GM20431 (cell line): ENCODE measurements around the gene RGS12.

ENCODE experiments used
- in situ Hi-C: fragments of 300-500 bp; cut with MseI, MboI; formaldehyde crosslinking; loops from one replicate; pipeline ENCODE4 v1.15.0; 2020; ENCODE audit warnings: low sequenced_read_pairs; ENCODE audit not compliant: unreplicated experiment

RGS12 gene

DNA sequence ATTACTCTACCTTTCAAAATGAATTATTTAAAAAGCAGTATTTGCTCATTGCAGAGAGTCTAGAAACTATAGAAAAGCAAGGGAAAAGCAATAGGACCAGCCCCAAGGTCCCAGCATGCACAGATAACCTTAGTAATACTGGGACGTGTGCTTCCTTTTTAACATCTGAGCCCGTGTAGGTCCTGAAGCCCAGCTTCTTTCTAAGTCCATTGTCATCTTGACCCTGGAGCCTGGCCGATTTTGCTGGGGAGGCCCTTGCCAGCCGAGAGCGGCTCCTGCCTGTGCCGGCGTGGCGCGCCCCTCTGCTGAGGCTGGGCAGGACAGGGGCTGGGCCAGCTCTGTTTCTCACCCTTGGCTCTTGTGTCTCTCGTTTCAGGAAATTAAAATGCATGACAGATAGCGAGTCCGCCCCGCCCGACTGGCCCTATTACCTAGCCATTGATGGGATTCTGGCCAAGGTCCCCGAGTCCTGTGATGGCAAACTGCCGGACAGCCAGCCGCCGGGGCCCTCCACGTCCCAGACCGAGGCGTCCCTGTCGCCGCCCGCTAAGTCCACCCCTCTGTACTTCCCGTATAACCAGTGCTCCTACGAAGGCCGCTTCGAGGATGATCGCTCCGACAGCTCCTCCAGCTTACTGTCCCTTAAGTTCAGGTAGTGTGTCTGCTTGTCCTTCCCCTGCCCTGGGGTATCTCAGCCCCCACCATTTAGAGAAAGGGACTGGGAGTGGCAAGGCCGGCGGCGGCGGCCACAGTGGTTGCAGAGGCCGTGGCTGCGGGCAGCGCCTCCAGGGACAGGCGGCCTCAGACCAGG lies 39.8 kb upstream of the RGS12 start:
- in situ Hi-C loops: no loop called here

- in situ Hi-C loops: no loop called here
Measured at GRCh38 chr4:3253808-3254207, 39.0 kb upstream of the RGS12 start.

DNA sequence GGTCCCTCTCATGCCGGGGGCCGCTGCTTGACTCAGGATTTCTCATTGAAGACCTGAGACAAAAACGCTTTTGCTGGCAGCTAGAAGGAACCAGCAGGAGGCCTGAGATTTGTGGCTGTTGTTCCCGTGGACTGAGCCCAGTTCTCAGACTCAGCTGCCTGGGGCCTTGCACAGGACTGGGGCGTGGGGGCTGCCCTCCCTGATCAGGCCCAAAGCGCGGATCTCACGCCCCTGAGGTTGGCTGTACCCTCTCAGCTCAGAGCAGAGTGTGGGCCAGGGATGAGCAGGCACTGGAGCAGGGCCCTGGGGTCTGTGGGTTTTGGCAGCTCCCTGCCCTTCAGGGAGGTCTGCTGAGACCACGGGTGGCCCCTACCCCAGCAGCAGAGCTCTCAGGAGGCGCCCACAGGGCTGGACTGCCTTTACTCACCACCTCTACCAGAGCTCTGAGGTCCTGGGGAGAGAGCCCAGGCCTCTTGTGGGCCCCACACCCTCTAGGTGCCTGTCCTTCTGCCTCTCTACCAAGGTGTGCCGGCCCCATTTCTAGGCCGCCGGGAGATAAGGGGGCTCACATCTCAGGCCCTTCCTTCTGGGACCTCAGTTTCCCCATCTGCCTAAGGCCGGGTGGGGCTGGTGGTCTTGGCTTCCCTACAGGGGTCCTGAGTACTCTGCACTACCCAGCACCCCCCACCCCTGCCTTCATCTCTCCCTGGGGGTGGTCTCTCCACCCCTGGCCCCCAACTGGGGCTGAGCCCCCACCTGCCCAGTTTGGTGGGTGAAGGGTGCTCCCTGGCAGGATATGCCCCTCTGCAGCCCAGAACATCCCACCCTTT lies 38.3 kb upstream of the RGS12 start:
- in situ Hi-C loops: no loop called here

DNA sequence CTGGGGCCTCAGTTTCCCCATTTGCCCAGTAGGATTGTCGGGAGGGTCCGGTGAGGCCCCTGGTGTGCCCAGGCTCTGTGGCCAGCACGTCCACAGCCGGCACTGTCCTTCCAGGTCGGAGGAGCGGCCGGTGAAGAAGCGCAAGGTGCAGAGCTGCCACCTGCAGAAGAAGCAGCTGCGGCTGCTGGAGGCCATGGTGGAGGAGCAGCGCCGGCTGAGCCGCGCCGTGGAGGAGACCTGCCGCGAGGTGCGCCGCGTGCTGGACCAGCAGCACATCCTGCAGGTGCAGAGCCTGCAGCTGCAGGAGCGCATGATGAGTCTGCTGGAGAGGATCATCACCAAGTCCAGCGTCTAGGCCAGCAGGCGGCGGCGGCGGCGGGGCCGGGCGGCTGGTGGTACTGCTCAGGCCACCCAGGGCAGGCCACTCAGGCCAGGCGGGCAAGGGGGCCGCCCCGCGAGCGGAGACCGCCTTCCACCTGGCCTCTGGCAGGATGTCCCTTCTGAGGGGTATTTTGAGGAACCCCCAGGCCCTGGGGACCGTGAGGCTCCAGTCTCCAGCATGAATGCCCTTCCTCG lies 37.1 kb upstream of the RGS12 start:
- in situ Hi-C loops: no loop called here

- in situ Hi-C loops: no loop called here
Measured at GRCh38 chr4:3256230-3257102, 36.4 kb upstream of the RGS12 start.

GRCh38 chr4:3257103-3257555 lies 35.7 kb upstream of the RGS12 start:
- in situ Hi-C loops: no loop called here

GRCh38 chr4:3257556-3258482 lies 35.0 kb upstream of the RGS12 start:
- in situ Hi-C loops: no loop called here

DNA sequence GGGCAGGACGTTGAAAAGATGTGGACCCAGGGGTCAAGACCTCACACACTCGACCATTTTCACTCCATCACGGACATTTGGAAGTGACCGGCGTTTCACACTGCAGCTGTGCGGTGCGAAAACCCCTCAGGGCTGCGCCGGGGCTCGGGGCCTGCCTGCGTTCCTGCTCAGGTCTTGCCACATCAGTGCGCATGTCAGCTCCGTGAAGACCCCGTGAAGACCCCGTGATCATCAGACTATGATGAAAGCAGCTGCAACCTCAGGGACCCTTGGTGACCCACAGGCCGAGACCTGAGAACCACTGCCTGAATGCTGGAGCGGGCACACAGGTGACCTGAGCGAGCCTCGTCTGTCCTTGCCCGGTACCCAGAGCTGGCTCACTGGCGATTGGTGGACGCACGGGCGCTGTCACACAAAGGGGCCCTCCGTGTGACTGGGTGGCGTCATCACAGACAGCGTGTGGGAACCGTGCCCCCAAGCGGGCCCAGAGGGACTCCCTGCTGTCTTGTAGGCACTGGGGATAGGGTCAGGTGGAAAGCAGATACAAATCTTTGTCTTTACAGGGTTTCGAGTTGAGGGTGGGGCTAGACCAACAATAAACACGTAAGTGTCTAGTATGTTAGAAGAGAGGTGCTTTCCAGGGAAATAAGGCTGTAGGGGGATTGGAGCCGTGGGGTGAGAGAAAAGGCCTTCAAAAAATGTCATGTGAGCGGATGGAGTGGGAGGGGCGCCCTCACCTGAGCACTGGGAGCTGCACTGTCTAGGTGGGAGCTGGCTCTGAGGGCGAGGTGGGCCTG lies 31.2 kb upstream of the RGS12 start:
- in situ Hi-C loops: no loop called here

DNA sequence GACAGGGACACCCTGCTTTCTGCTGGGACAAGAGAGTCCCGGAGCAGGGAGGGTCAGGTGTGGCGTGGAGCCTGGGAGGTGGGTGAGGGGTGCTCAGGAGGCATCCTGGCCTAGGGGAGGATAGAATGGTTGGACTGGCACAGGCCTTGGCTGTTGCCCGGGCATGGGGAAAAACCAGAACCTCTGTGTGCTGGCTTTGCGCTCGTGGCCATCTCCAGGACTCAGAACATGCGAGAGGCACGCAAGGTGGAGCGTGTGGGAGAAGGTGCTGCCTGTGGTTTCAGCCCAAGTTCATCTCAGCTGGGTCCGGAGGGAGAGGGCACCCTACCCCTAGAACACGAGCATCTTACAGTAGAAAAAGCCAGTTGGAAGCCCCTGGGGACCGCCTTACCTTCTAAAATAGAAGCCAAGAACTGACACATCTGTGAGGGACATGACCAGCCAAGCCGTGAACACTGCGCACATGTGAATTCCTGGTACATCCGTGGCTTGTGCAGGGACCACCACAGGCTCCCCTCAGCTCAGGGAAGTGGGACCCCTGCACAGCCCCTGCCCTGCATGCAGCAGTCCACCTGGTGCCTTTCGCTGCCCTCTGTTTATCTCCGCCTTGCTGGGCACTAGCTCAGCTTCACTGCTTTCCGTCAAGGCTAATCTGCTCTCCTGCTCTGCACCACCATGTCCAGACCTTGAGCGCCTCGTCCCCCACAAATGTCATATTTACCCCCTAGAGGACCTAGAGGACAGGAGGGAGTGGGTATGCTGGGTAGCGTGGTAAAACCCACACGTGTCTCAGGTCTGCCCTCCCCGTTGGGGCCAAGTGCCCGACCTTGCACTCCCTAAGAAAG lies 30.4 kb upstream of the RGS12 start:
- in situ Hi-C loops: no loop called here

DNA sequence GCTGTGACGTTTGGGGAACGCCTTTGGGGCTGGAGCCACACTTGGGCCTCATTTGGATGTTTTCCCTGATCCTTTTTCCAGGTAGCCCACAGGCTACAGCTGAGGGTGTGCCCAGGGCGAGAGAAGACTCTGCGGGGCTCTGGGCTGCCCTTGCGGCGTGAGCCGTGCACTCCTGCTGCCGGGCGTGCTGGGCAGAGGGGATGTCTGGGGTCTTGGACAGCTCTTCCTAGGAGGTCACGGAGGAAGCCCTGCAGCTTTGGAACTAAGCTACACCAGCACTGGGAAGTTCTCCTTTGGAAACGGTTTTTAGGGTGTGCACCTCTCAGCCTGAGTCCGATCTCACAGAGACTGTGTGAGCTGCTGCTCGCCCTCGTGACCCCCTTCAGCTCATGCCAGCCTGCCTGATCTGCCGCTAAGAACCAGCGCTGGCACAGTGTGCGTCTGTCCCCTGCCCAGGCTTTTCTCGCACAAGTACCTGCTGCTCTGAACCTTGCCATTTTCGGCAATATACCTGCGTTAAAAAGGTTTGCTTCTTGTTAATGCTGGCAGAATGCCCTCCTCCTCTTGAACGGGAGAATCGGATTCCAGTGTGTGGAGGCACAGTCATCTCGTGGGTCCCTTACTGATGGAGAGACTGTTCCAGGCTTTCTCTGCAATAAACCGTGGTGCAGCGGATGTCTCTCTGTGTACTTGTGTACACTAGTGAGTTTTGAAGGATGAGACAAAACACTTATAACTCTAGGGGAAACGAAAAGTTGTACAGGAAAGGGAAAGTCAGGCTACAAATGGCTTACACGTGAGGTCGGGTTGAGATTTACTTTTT lies 29.6 kb upstream of the RGS12 start:
- in situ Hi-C loops: no loop called here

DNA sequence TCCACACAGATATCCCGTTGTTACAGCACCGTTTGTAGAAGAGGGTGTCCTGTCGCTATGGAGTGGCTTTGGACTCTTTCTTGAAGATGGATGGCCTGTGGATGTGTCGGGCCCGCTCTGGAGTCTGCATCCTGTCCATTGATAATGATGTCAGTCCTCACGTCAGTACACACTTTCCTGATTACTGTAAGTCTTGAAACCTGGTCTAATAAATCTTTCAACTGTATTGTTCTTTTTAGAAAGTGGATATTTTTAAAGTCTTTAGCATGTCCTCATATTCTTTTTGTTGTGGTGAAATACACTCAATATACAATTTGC lies 29.0 kb upstream of the RGS12 start:
- in situ Hi-C loops: no loop called here

DNA sequence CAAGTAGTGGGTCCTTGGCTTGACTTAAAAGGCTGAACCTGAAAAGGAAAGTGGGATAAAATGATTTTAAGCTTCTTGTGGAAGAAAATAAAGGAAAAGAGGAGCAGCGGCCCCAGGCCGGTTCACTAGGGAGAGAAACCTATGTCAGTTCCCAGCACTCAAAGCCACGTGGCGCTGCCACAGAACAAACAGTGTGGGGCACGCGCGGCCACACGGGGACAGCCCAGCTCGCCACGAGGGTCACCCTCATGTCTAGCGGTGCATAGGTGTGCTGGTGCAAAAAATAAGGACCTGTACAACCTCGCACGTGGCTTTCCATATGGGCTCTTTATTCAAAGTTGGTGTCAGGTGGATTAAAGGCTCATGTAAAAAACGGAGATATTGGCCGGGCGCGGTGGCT lies 26.7 kb upstream of the RGS12 start:
- in situ Hi-C loops: no loop called here

- in situ Hi-C loops: no loop called here
Measured at GRCh38 chr4:3267576-3268394, 25.0 kb upstream of the RGS12 start.

- in situ Hi-C loops: no loop called here
Measured at GRCh38 chr4:3268395-3269104, 24.3 kb upstream of the RGS12 start.
